Neural cell (in vitro differentiated cells): ENCODE data around the gene SIGLEC6. TPM values are rescaled to one million over a fixed set of nuclear protein-coding genes. Genes with fewer than 3 reads are reported as not detected.

Experiments
- H2AFZ ChIP-seq: fragments of 200-600, 300-800 bp; sonication (generic), shearing (Covaris generic); 2 replicates; pipeline ENCODE4 v1.6.0; 2014; ENCODE audit warnings: low read depth, mild to moderate bottlenecking, antibody characterized with exemption, low read length, moderate library complexity
- H3F3A ChIP-seq: fragments of 200-600 bp; shearing (Covaris generic); 2 replicates; pipeline ENCODE4 v1.6.1; 2016; ENCODE audit warnings: mild to moderate bottlenecking, moderate library complexity, mixed read lengths, antibody characterized with exemption, low read length; ENCODE audit not compliant: insufficient read depth, poor library complexity, severe bottlenecking
- H3K27ac ChIP-seq: fragments of 200-600, 300-800 bp; sonication (generic), shearing (Covaris generic); 2 replicates; pipeline ENCODE4 v1.5.1; 2014; ENCODE audit warnings: mild to moderate bottlenecking, low read length, moderate library complexity
- H3K27me3 ChIP-seq: fragments of 300-800, 200-600 bp; sonication (generic), shearing (Covaris generic); 2 replicates; pipeline ENCODE4 v1.6.0; 2014; ENCODE audit warnings: mild to moderate bottlenecking, low read depth, low read length, moderate library complexity; ENCODE audit not compliant: insufficient read depth
- H3K36me3 ChIP-seq: fragments of 300-800, 200-600 bp; sonication (generic), shearing (Covaris generic); 2 replicates; pipeline ENCODE4 v1.5.1; 2014; ENCODE audit warnings: mild to moderate bottlenecking, antibody characterized with exemption, low read length, moderate library complexity; ENCODE audit not compliant: insufficient read depth
- H3K4me2 ChIP-seq: fragments of 300-800, 200-600 bp; sonication (generic), shearing (Covaris generic); 2 replicates; pipeline ENCODE4 v1.6.0; 2014; ENCODE audit warnings: mild to moderate bottlenecking, low read length
- H3K4me3 ChIP-seq: fragments of 300-800, 200-600 bp; sonication (generic), shearing (Covaris generic); 2 replicates; pipeline ENCODE4 v1.5.1; 2014; ENCODE audit warnings: mild to moderate bottlenecking, low read length, moderate library complexity
- H3K79me2 ChIP-seq: fragments of 200-600 bp; shearing (Covaris generic); replicated peaks from 2 replicates; pipeline ENCODE4 v1.6.0; 2014; ENCODE audit warnings: mild to moderate bottlenecking, low read length, moderate library complexity; ENCODE audit not compliant: insufficient read depth
- H3K9ac ChIP-seq: fragments of 300-800, 200-600 bp; sonication (generic), shearing (Covaris generic); 2 replicates; pipeline ENCODE4 v1.6.1; 2016; ENCODE audit warnings: mild to moderate bottlenecking, low read length, mixed read lengths
- H3K9me2 ChIP-seq: fragments of 200-600 bp; shearing (Covaris generic); 2 replicates; pipeline ENCODE4 v1.6.1; 2016; ENCODE audit warnings: mild to moderate bottlenecking, low read length, mixed read lengths; ENCODE audit not compliant: insufficient read depth
- H3K9me3 ChIP-seq: fragments of 200-600, 300-800 bp; sonication (generic), shearing (Covaris generic); 2 replicates; pipeline ENCODE4 v1.6.1; 2016; ENCODE audit warnings: mild to moderate bottlenecking, mixed run types, low read length, moderate library complexity, mixed read lengths
- H4K20me1 ChIP-seq: fragments of 200-600 bp; shearing (Covaris generic); 2 replicates; pipeline ENCODE4 v1.6.1; 2016; ENCODE audit warnings: mild to moderate bottlenecking, mixed run types; ENCODE audit not compliant: insufficient read depth
- CTCF ChIP-seq: fragments of 450-650 bp; IDR thresholded peaks from 2 replicates; pipeline ENCODE4 v1.5.1; 2014; ENCODE audit warnings: antibody characterized with exemption, mild to moderate bottlenecking, moderate library complexity; ENCODE audit not compliant: poor library complexity, severe bottlenecking
- EP300 ChIP-seq: fragments of 450-650 bp; conservative IDR thresholded peaks from 2 replicates; pipeline ENCODE4 v1.6.1; 2014; ENCODE audit warnings: antibody characterized with exemption, mild to moderate bottlenecking, moderate library complexity; ENCODE audit not compliant: poor library complexity, severe bottlenecking
- EZH2 ChIP-seq: fragments of 200-600, 300-800 bp; shearing (Covaris generic), sonication (generic); IDR thresholded peaks from 2 replicates; pipeline ENCODE4 v1.6.1; 2014; ENCODE audit warnings: antibody characterized with exemption, low read length, borderline replicate concordance, mild to moderate bottlenecking; ENCODE audit not compliant: insufficient read depth, poor library complexity, severe bottlenecking
- MXI1 ChIP-seq: fragments of 450-650 bp; conservative IDR thresholded peaks from 2 replicates; pipeline ENCODE4 v1.6.1; 2014; ENCODE audit warnings: antibody characterized with exemption, mild to moderate bottlenecking; ENCODE audit not compliant: poor library complexity, severe bottlenecking
- POLR2AphosphoS5 ChIP-seq: IDR thresholded peaks from 2 replicates; pipeline ENCODE4 v1.6.1; 2012
- RAD21 ChIP-seq: fragments of 450-650 bp; conservative IDR thresholded peaks from 2 replicates; pipeline ENCODE4 v1.6.1; 2014; ENCODE audit warnings: antibody characterized with exemption, mild to moderate bottlenecking, moderate library complexity
- SMC3 ChIP-seq: fragments of 450-650 bp; conservative IDR thresholded peaks from 2 replicates; pipeline ENCODE4 v1.6.1; 2014; ENCODE audit warnings: antibody characterized with exemption, mild to moderate bottlenecking, moderate library complexity; ENCODE audit not compliant: poor library complexity
- TAF1 ChIP-seq: IDR thresholded peaks from 2 replicates; pipeline ENCODE4 v1.6.1; 2012; ENCODE audit warnings: low read depth
- polyA plus RNA-seq: library from polyadenylated mRNA; depleted of rRNA; stranded (reverse); fragments of >200 nt; gene quantifications from 2 replicates; pipeline ENCODE4 v1.2.3, GENCODE V29; 2014
- TF ChIP-seq, protein P1 (sequence below): IDR thresholded peaks from 2 replicates; pipeline ENCODE4 v1.6.1; 2012; ENCODE audit warnings: borderline replicate concordance

Gene SIGLEC6
- polyA plus RNA-seq, 1 donor from 2014 or later: not detected

GRCh38 chr19:51547397-51548212 is 16.1 kb upstream of the SIGLEC6 start:
- H3K9ac ChIP-seq: no peak overlapping the region
- H3K4me3 ChIP-seq: no peak overlapping the region
- H2AFZ ChIP-seq: no peak overlapping the region
- H3K36me3 ChIP-seq: no peaks in the 10 kb centered on the region
- H3K27me3 ChIP-seq: peaks cover 3% of the 10 kb centered on the region
- no peaks in the 10 kb centered on the region for H3K9me3 ChIP-seq
- no peak overlapping the region for H3K27ac ChIP-seq
- TF ChIP-seq RAD21: no peak
- TF ChIP-seq POLR2AphosphoS5: no peak
- no peak for TF ChIP-seq MXI1
- TF ChIP-seq, protein P1, sequence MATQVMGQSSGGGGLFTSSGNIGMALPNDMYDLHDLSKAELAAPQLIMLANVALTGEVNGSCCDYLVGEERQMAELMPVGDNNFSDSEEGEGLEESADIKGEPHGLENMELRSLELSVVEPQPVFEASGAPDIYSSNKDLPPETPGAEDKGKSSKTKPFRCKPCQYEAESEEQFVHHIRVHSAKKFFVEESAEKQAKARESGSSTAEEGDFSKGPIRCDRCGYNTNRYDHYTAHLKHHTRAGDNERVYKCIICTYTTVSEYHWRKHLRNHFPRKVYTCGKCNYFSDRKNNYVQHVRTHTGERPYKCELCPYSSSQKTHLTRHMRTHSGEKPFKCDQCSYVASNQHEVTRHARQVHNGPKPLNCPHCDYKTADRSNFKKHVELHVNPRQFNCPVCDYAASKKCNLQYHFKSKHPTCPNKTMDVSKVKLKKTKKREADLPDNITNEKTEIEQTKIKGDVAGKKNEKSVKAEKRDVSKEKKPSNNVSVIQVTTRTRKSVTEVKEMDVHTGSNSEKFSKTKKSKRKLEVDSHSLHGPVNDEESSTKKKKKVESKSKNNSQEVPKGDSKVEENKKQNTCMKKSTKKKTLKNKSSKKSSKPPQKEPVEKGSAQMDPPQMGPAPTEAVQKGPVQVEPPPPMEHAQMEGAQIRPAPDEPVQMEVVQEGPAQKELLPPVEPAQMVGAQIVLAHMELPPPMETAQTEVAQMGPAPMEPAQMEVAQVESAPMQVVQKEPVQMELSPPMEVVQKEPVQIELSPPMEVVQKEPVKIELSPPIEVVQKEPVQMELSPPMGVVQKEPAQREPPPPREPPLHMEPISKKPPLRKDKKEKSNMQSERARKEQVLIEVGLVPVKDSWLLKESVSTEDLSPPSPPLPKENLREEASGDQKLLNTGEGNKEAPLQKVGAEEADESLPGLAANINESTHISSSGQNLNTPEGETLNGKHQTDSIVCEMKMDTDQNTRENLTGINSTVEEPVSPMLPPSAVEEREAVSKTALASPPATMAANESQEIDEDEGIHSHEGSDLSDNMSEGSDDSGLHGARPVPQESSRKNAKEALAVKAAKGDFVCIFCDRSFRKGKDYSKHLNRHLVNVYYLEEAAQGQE: no peak
- no peak for TF ChIP-seq CTCF
- TF ChIP-seq EZH2: no peak
- no peak for TF ChIP-seq TAF1
- TF ChIP-seq SMC3: no peak
- no peaks in the 10 kb centered on the region for H3F3A ChIP-seq
- no peaks in the 10 kb centered on the region for H3K9me2 ChIP-seq
- H4K20me1 ChIP-seq: no peaks in the 10 kb centered on the region
- no peak overlapping the region for H3K4me2 ChIP-seq
- no peaks in the 10 kb centered on the region for H3K79me2 ChIP-seq

DNA sequence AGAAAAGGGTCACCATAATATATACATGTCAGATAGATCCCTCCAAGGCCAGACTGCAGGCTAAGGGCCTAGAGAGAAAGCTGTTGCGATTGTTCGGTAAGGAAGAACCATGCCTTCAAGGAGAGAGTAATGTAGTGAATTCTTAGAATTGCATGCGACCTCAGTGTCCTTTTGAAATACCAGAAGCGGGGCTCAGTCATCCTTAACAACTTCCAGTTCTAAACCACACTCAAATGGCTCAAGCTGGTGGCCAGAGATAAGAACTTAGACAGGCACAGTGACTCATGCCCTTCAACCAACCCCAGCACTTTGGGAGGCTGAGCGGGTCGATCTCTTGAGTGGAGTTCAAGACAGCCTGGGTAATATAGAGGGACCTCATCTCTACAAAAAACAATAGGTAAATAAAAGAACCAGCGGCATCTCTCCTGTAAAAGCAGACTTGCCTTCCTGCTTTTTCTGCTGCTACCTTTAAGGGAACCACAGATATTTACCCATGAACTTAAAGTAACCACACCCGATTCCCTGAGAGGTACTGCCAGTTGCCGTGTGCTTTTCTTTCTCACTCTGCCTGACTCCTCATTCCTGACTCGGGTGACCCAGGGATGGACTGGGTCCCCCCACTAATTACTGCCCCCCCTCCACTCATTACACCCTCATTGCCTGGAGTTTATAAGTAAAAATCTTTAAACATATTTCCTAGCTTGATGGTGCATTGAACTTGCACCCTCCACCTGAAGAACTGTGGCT is 15.4 kb upstream of the SIGLEC6 start:
- Histone ChIP-seq H3K9me2 (no peaks in the 10 kb centered on the region), H3K27ac (no peak overlapping the region), H3K27me3 (no peaks in the 10 kb centered on the region), H3K79me2 (no peaks in the 10 kb centered on the region), H3K9ac (no peak overlapping the region), H4K20me1 (no peaks in the 10 kb centered on the region), H2AFZ (no peak overlapping the region), H3K4me3 (no peak overlapping the region), H3F3A (no peaks in the 10 kb centered on the region), H3K4me2 (no peak overlapping the region), H3K9me3 (no peaks in the 10 kb centered on the region), H3K36me3 (no peaks in the 10 kb centered on the region)
- no peak for TF ChIP-seq TAF1
- TF ChIP-seq EZH2: no peak
- no peak for TF ChIP-seq SMC3
- no peak for TF ChIP-seq POLR2AphosphoS5
- TF ChIP-seq, protein P1: no peak
- TF ChIP-seq RAD21: no peak
- TF ChIP-seq MXI1: no peak
- no peak for TF ChIP-seq EP300
